Hematopoietic multipotent progenitor cell treated with erythropoietin and hydrocortisone succinate and interleukin-3 and kit ligand, for 4 days (in vitro differentiated cells): ENCODE measurements around the gene ZSWIM5.
A peak's percentile ranks its signal among the peaks of the same experiment; 100 is the strongest.
"Not testable (repeated sequence)": the region's sequence is repeated elsewhere in the genome, so short reads cannot be mapped to it uniquely, and the experiment has no call there.

Experiments
- DNase-seq: peaks from one replicate; pipeline ENCODE4 v3.0.0-alpha.2; 2015

ZSWIM5 gene

DNA sequence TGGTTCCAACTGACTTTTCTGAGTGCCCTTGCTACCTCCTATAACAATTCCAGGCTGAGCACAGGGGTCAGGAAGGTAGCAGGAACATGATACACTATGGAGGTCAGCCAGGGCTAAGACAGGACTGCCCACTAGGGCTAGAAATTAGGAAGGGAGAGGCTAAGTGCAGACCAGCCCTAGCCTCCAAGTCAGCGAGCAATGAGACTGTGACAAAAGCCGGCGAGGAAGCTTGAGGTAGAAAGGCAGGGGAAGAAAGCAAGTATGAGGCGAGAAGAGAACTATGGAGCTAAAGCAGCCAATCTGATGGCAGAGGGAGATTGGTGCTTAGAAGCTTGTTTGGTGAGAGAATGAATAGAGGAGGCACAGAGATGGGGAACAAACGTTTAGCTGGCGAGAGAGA is 189.6 kb downstream of the ZSWIM5 start:
- peak; percentile 19 for DNase-seq

DNA sequence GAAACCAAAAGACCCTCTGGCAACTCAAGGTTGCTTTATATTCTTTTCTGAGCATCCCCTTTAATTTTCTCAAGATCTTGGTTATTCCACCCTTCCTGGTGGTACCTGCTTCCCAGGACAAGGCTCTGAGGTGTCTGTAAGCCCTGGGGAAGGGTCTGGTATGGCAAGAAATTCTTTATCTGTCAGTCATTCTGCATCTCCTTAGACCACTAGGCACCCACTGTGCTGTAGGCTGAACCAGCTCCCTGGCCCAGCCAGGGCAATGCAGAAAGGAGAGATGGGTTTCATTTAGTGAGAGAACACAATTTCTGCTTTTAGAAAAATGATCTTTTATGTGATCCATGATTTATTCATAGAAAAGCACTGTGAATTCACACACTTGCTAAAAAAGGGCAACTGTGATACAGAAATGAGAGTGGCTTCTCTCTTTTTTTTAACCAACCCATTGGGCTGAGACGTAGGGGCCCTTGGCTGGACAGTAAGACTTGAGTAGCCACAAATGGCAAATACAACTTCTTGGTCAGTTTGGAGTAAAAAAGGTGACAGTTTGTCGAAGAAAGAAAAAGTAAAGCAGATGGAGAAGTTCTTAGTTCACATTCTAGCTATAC is 190.2 kb downstream of the ZSWIM5 start:
- DNase-seq = no peak

DNA sequence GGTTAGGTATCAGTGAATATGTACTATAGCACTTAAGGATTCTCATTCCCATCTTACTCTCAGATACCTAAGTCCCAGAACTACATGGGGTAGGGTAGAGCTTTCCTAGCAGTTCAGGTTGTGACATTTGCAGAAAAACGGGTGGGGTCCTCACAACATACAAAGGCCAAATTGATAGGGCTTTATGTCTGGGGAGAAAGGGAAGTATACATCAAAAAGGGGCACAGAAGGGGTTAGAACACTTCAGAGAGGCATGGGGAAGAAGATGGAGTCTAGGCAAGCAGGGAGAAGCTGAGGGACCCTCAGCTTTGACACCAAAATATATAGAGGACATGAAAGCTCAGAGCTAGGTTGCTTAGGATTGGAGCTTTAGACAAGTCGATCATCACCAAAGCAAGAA is 190.7 kb downstream of the ZSWIM5 start:
- no peak for DNase-seq

DNA sequence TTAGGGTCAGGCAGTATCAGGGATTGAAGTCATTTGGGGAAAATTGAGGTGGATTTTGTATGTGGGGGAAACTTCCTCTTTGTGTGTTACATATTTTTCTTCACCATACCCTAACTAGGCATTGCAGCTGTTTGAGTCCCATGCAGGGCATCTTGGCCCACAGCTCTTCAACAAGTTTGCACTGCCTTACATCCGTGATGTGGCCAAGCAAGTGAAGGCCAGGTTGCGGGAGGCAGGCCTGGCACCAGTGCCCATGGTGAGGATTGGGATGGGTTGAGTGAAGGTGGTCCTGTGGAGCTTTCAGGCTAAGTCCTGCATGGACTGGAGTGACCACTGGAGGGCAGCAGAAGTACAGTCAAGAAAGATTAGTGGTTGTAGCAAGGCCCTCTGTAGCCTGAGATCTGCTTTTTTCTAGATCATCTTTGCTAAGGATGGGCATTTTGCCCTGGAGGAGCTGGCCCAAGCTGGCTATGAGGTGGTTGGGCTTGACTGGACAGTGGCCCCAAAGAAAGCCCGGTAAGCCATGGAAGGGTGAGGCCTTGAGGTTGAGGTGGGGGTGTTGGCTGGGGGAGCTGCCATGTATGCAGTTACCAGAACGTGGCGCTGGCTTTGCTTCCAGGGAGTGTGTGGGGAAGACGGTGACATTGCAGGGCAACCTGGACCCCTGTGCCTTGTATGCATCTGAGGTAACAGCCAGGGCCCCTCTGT is 191.9 kb downstream of the ZSWIM5 start:
- peak; percentile 92 for DNase-seq

DNA sequence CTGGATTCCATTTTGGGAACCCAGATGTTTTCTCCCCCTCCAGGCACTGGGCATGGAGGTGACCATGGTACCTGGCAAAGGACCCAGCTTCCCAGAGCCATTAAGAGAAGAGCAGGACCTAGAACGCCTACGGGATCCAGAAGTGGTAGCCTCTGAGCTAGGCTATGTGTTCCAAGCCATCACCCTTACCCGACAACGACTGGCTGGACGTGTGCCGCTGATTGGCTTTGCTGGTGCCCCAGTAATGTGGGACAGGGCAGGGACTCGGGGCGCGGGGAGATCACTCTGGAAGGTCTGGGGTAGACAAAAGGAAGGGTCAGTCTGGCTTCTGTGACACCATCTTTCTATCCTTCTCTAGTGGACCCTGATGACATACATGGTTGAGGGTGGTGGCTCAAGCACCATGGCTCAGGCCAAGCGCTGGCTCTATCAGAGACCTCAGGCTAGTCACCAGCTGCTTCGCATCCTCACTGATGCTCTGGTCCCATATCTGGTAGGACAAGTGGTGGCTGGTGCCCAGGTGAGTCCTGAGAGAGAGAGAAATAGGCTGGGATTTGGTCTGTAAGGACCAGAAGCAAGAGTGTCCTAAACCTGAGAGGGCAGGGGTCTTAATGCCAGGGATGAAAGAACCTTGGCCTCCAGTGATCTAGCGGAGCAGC is 192.7 kb downstream of the ZSWIM5 start:
- no peak for DNase-seq

DNA sequence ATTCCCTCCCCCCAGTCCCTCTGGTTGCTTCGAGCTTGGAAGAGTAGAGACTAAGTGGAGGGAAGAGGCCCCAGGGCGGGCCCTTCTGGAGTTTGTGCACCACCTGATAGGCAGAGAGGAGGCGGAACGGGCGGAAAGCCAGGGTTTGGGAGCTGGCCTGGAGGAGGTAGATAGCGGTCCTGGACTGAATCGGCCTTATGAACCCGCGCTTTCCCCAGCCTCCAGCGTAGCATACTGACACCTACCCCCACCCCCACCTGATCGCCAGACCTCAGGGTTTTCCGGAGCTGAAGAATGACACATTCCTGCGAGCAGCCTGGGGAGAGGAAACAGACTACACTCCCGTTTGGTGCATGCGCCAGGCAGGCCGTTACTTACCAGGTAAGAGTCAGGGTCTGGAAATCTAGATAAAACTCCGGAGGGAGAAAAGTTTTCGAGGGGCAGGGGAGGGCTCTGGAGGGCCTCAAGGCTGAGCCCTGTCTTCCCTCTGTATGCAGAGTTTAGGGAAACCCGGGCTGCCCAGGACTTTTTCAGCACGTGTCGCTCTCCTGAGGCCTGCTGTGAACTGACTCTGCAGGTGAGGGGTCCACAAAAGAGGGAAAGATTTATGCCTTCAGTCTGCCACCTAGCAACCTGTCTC is 193.6 kb downstream of the ZSWIM5 start:
- DNase-seq = peak; percentile 98

DNA sequence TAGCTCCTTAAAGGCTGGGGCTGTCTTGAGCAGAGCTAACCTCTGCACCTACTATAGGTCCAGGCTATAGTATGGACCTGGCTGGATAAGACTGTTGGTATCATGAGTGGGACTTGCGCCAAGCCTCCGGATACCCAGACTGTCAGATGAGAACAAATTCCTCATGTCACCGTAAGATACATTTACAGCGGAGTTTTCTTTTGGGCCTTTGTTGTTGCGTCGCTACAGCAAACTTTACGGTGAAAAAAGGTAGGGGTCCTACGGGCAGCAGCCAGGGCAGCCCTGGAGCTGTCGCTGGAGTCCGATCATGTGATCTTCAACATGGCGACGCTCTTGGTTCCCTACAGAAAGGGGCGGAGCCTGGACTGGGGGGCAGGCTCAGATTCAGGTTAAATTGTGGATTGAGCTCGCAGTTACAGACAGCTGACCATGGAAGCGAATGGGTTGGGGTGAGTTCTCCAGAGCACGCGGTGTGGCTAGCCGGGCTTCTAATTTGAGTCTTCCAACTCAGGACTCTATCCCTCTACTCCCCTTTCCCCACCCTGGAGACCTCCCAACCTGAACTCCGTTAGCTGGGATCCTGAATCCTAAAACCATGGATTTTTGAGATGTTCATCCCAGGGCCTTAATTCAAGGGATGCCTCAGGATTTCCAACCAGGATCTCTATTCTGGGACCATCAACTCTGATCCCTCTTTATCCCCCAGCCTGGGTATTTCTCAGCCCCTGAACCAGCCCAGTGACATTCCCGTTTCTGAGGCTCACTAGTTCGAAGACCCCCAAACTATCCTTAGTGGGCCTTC is 194.4 kb downstream of the ZSWIM5 start, which contains the start of gene UROD:
Gene UROD, plus strand, starts transcription at position 418 of the 802 bp plus-strand sequence. Its CDS starts 12 bp downstream, at position 430.
- peak; percentile 99 for DNase-seq

DNA sequence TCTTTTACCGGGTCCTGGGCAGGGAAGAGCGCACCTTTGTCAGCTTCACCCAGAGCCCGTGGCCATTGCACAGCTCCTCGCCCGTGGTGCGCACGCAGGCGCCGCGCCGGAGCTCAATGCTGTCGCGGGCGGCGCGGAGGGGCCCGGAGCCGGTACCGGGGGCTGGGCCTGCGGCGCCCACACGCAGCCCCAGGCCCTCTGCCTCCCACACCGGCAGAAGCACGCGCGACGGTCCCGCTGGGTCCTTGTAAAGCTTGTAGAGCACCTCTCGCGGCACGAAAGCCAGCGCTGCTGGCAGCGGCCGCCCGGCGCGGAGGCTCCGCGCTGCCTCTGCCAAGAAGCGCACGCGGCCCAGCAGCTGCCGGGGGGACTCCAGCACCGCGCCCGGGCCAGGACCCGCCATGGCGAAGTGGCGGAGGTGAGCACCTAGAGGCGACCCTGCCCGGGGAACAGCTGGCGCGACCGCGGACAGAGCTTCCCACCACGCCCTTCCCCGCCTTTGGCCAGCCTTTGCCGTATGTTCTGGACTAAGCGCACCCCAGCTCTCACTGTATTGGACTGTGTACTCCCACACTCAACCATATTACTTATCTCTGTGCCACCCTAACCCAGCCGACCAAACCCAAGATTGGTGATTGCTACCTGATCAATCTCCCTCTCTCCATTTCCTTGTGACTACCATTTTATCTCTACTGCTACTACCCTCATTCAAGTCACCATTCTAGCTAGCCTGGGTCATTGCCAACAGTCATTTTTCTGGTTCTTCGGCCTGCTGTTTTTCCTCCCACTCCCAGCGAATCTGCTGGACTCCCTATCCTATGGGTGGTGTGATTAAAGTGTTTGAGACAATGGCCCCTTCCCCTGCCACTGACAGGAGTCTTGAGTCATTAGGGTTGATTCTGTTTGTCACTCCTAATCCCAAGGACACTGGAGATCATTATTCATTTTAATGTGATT is 195.3 kb downstream of the ZSWIM5 start, which contains the start of gene HECTD3:
Gene HECTD3, minus strand, starts transcription at position 470 of the 957 bp plus-strand sequence. Its CDS starts 67 bp downstream, at position 403.
- peak; percentile 94 for DNase-seq

DNA sequence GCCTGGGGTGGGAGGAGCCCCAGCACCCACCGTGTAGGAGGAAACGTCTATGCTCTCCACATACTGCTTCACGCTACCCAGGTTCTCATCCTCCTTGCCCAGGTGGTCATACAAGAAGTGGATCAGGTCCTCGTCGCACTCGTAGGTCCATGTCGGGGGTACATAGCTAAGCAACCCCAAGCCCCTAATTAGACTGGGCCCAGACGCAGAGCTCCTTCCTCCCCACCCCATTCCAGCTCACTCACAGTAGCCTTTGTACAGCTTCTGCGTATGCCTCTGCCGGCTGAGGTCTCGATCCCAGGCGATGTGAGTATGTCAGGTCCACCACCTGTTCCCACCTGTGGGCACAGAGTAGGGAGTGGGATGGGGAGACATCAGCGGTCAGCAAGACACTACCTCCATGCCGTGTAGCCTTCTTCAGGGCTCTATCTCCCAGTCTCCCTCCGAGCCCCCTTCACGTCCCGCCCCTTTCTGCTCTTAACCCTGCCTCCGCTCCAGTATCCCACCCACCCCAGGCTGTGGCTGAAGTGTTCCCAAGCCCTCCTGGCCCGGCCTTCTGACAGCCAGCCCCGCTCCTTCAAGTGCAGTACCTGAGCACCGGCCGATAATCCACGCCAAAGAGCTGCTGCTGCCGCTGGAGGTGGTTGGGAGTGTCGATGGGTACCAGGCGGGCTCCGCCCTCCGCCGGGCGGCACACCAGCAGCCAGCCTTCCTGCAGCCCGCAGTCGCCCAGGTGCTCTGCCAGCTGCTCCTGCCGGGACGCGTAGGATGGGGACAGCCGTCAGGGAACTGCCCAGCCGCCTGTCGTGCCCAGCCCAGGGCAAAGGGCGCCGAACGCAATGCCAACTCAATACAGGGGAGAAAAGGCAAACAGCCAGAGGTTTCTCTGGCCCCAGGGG is 196.2 kb downstream of the ZSWIM5 start:
- peak; percentile 48 for DNase-seq

DNA sequence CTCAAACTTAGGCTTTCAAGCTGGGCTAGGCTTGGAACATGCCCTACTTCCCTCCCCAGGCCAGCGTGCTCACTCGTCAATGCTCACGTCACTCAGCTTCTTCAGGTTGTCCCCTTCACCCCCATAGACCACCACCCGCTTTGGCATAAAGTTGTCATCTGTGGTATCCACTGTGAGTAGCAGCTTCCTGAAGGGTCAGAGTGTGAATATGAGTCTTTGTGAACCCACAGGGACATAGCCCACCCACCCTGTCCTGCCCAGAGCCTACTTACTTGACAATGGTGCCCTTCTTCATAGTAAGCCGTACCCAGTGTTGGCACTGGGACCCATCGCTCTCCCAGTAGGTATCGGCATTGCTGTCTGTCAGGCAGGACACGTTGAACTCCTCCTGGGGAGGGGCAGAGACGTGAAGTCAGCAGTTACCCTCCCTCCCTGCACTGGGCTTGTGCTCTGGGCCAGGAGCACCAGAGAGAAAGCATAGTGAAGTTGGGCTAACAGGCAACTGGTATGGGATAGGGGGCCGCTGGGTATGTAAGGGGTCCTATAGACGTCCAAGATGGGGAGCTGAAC is 197.0 kb downstream of the ZSWIM5 start:
- DNase-seq = no peak

DNA sequence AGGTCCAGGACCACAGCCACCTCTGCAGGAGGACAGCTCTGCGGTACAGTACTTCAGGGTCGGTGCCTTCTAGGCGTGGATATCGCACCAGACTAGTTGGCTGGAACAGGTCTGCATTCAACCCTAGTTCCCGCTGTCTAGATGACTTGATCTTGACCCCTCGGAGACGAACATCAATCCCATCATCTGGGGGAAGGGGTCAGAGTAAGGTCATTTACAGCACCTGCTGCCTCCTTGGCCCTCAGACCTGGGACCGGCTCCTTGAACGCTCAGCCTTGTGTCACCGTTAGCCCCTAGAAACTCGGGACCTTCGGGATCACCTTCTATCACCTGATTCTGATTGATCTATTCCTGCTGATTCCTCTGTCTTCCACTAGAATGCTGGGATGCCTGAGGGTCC is 197.9 kb downstream of the ZSWIM5 start:
- no peak for DNase-seq

DNA sequence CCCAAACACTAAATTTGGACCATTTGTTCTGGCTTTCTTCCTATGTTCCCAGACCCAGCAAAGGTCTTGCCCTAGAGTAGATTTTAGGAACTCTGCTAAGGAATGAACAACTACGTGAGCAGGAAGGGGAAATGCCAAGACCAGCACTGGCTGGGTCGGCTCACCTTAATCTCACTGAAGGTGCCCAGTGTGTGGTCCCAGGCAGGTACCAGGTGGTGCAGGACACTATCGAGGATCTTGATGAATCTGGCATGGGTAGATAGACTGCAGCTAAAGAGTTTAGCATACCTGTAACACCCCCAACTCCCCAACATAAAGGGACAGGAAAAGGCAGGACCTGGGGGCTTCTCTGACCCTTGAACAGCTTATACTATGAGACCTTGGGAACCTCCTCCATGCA is 198.3 kb downstream of the ZSWIM5 start:
- no peak for DNase-seq

DNA sequence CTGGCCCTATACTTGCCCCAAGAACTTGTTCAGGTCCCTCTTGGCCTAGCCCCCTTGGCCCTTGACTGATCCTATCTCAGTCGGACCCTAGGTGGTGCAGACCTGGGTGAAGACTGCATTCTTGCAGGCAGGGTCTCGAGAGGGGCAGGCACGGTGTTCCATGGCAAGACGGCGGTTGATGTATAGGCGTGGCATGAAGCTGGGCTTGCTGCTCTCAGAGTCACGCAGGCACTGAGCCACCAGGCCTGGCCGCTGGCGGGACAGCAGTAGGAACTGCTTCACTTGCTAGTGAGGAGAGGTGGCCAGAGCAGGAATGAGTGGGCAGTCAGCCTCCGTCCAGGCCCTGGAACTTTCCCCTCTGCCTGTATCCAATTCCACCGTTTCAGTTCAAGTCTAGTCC is 199.1 kb downstream of the ZSWIM5 start:
- DNase-seq = no peak

DNA sequence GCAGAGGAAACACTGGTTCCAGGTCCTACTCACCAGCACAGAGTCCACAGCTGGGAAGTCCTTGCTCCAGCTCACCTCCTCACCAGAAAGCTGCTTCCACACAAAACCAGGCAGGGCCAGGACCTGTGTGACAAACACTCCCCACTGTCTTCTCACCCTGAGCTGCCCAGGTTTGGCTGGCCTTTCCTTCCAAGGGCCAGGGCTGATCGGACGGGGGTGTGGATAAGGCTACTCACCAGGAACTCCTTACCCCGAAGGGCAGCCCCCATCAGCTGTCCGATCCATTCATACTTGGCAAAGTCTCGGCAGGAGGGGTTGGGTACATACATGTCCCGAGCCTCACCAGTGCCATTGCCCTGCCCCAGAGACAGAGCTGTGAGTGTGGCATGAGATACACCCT is 200.6 kb downstream of the ZSWIM5 start:
- DNase-seq = no peak

DNA sequence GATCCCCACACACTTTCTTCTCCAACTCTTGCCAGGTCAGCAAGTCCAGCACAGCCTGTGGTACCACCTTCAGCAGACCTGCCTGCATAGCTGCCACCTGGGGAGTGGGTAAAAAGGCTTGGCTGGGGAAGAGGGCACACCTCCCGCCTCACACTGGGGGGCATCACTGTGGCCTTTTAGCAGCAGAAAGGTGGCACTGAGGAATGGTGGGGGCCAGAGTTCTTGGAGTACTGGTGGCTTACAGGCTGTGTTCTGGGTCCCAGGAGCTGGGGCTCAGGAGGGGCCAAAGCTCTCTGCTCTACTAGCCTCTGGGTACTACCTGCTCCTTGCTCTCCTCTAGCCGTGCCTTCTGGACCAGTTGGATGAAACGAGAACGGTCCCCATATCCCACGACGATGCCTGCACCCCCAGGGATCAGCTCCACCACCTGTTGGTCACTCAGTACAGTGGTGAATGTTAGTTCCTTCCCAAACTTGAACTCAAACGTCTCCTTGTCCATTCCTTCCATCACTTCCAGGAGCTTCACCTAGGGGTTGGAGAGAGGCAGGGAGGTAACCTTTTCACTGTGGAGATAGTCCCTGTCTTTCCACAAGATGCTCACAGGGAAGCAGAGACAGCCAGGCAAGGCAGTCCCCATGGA is 202.0 kb downstream of the ZSWIM5 start:
- DNase-seq = no peak

DNA sequence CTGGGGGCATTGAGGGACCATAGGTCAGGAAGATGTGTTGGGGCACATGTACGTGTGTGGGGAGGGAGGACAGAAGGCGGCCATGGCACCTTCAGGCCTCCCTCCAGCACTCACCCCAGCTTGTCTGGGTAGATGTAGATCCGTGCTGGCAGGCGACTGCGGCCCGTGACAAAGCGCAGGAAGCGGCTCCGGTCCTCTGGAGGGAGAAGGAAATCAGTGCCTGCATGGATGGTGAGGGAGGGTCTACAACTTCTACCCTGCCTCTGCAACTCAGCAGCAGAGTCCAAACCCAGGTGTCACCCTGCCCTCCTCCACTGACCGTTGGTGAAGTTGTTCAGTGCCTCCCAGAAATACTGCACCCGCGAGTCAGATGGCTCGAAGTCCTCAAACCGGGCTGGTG is 202.7 kb downstream of the ZSWIM5 start:
- DNase-seq = no peak

DNA sequence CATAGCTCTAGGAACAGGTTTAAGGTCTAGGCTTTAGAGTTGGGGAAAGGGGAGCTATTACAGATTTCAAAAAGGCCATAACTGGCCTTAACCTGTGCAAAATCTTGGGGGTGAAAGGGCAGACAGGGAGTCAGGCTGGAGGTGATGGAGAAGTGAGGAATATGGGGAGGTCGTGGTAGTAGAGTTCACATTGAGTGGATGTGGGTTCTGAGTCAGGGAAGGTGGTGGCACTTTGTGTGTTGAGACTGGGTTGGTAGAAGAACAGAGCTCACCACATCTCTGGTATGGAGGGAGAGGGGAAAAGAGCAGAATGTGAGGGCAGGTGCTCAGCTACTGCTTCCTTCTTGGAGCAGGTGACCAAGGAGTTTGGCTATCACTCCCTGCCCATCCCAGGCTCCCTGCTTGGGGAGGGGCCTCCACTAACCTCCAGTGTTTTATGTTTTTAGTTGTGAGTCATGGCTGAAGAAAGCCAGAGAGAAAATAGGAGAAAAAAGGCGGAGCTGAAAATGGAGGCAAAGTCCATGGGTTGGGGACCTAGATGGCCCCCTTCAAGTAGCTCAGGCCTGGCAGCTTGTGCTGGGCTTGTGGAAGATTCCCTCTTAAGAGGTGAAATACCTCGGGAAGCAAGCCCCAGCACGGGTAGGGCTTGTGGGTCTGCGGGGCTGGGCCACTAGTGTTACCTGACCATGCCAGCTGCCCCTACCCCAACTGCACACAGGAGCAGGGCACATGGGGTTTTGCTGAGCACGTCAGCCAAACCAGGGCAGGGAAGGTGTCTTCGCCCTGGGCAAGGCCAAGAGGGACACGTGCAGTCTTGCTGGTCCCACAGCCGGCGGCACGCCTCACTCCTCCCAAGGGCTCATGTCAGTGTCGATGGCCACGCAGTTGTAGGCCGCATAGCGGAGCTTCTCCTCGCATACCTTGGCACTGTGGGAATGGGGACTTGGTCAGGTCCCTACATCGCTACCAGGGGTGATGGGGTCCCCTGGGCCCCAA is 203.5 kb downstream of the ZSWIM5 start:
- DNase-seq = no peak

DNA sequence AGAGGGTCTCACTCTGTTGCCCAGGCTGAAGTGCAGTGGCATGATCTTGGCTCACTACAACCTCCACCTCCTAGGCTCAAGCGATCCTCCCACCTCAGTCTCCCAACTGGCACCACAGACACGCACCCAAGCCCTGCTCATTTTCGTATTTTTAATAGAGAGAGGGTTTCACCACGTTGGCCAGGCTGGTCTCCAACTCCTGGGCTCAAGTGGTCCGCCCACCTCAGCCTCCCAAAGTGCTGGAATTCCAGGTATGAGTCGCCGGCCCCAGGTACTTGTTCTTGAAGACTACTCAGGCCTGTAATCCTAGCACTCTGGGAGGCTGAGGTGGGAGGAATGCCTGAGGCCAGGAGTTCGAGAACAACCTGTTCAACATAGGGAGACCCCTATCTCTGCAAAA is 204.8 kb downstream of the ZSWIM5 start:
- DNase-seq = not testable (repeated sequence)
